ENCODE results near the gene TDRD15.

DNA sequence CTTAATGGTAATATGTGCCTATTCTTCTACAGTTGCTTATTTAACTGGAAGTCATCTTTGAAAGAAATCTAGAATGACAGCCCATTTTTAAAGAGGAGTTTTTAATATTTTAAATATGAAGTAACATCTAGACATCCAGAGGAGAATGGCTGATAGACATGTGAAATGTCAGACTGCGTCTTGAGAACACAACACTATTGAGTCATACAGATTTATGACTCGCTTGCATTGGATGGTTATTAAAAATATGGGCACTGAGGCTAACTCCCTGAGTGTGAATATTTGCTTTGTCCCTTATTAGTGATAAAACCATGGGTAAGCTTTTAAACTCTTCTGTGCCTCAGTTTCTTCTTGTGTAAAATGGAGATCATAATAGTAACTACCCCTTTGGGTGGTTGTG is 22.9 kb downstream of the TDRD15 start:
- TF ChIP-seq CTCF (conservative IDR thresholded peaks at IDR 0.05; ENCODE audit: low read depth in 2 of 2), result no peak
- TF ChIP-seq, protein P1, sequence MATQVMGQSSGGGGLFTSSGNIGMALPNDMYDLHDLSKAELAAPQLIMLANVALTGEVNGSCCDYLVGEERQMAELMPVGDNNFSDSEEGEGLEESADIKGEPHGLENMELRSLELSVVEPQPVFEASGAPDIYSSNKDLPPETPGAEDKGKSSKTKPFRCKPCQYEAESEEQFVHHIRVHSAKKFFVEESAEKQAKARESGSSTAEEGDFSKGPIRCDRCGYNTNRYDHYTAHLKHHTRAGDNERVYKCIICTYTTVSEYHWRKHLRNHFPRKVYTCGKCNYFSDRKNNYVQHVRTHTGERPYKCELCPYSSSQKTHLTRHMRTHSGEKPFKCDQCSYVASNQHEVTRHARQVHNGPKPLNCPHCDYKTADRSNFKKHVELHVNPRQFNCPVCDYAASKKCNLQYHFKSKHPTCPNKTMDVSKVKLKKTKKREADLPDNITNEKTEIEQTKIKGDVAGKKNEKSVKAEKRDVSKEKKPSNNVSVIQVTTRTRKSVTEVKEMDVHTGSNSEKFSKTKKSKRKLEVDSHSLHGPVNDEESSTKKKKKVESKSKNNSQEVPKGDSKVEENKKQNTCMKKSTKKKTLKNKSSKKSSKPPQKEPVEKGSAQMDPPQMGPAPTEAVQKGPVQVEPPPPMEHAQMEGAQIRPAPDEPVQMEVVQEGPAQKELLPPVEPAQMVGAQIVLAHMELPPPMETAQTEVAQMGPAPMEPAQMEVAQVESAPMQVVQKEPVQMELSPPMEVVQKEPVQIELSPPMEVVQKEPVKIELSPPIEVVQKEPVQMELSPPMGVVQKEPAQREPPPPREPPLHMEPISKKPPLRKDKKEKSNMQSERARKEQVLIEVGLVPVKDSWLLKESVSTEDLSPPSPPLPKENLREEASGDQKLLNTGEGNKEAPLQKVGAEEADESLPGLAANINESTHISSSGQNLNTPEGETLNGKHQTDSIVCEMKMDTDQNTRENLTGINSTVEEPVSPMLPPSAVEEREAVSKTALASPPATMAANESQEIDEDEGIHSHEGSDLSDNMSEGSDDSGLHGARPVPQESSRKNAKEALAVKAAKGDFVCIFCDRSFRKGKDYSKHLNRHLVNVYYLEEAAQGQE (IDR thresholded peaks at IDR 0.05; ENCODE audit: unreplicated experiment), result no peak
- TF ChIP-seq EZH2phosphoT487 (IDR thresholded peaks at IDR 0.05; ENCODE audit: unreplicated experiment), result no peak
- TF ChIP-seq POLR2AphosphoS5 (IDR thresholded peaks at IDR 0.05; ENCODE audit: low read depth), result no peak
- no peak for TF ChIP-seq EZH2 (IDR thresholded peaks at IDR 0.05; ENCODE audit: low read depth, unreplicated experiment)
- TF ChIP-seq STAT1 (IDR thresholded peaks at IDR 0.05; ENCODE audit: unreplicated experiment), result no peak
- no peak for TF ChIP-seq ZNF462 (CRISPR knock-in tag; IDR thresholded peaks at IDR 0.05)
- TF ChIP-seq ETS1 (IDR thresholded peaks at IDR 0.05), result no peak
- no peak for TF ChIP-seq ZNF114 (CRISPR knock-in tag; IDR thresholded peaks at IDR 0.05)
- TF ChIP-seq JUNB (IDR thresholded peaks at IDR 0.05; ENCODE audit: unreplicated experiment), result no peak
